ENCODE measurements around the gene ERC1.

The ERC1 gene

DNA sequence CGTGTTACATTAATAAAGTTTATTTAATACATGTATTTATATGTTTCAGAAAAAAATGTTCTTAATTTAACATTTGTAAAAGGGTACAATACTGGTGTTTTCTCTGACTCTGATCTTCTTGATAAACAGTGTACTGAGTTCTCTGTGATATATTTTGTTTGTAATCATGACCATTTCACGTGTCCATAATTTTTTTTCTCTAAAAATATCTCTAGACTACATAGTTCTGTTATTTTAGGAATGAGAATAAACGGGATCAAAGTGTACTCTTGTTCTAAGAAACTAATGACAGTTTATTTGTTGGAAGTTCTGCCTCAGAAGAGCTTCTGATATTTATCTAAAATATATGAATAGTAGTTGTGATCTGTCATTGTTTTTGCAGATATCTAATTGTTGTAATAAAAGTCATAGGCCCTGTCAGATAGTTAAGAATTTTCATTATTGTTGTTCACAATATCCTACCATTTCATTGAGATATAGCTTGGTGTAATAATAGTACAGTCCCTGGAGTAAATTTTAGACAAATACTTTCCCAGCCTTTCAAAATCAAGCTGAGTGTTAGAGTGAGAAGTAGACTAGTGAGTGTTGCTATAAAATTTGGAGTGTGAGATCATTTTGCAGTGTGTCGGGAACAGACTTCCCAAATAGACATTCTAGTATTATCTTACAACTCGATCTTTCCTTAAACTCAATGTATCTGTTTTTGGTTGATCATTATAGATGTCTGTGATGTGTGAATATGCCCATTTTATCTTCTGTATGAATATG, 86.2 kb downstream of the ERC1 start:
- no peak overlapping the region for H3K27ac ChIP-seq (replicated peaks)
- no peaks in the 10 kb centered on the region for H3K27me3 ChIP-seq (ENCODE audit: insufficient read depth, poor library complexity, severe bottlenecking)
- no peak overlapping the region for H3K4me3 ChIP-seq (replicated peaks; ENCODE audit: insufficient read depth, low read length)
- TF ChIP-seq POLR2AphosphoS5 (IDR thresholded peaks at IDR 0.05; ENCODE audit: low read depth) (no peak), SPI1 (IDR thresholded peaks at IDR 0.05; ENCODE audit: borderline replicate concordance, low read depth) (no peak)
- TF ChIP-seq, protein P1, sequence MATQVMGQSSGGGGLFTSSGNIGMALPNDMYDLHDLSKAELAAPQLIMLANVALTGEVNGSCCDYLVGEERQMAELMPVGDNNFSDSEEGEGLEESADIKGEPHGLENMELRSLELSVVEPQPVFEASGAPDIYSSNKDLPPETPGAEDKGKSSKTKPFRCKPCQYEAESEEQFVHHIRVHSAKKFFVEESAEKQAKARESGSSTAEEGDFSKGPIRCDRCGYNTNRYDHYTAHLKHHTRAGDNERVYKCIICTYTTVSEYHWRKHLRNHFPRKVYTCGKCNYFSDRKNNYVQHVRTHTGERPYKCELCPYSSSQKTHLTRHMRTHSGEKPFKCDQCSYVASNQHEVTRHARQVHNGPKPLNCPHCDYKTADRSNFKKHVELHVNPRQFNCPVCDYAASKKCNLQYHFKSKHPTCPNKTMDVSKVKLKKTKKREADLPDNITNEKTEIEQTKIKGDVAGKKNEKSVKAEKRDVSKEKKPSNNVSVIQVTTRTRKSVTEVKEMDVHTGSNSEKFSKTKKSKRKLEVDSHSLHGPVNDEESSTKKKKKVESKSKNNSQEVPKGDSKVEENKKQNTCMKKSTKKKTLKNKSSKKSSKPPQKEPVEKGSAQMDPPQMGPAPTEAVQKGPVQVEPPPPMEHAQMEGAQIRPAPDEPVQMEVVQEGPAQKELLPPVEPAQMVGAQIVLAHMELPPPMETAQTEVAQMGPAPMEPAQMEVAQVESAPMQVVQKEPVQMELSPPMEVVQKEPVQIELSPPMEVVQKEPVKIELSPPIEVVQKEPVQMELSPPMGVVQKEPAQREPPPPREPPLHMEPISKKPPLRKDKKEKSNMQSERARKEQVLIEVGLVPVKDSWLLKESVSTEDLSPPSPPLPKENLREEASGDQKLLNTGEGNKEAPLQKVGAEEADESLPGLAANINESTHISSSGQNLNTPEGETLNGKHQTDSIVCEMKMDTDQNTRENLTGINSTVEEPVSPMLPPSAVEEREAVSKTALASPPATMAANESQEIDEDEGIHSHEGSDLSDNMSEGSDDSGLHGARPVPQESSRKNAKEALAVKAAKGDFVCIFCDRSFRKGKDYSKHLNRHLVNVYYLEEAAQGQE (IDR thresholded peaks at IDR 0.05; ENCODE audit: insufficient replicate concordance, low read depth) = no peak
- DNase-seq (ENCODE audit: low read depth in 1 of 2, low spot score in 1 of 2) = no peak

DNA sequence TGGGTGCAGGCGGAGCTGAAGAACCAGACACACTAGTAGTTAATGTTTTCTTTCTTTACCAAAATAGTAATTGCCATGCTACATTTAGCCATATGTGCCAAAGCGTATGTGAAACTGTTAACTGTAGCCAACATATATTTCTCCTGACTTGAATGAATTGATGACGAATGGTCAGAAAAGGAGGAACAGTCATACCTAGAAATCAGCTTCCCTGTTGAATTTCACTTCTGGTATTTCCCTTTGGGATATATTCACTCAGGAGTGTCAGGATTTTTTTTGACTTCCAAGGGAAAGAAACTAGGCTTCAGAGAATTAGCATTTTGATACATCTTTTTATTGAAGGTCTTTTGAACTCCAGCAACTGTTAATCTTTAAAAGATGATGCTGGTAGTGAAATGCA, 87.0 kb downstream of the ERC1 start:
- TF ChIP-seq, protein P2, sequence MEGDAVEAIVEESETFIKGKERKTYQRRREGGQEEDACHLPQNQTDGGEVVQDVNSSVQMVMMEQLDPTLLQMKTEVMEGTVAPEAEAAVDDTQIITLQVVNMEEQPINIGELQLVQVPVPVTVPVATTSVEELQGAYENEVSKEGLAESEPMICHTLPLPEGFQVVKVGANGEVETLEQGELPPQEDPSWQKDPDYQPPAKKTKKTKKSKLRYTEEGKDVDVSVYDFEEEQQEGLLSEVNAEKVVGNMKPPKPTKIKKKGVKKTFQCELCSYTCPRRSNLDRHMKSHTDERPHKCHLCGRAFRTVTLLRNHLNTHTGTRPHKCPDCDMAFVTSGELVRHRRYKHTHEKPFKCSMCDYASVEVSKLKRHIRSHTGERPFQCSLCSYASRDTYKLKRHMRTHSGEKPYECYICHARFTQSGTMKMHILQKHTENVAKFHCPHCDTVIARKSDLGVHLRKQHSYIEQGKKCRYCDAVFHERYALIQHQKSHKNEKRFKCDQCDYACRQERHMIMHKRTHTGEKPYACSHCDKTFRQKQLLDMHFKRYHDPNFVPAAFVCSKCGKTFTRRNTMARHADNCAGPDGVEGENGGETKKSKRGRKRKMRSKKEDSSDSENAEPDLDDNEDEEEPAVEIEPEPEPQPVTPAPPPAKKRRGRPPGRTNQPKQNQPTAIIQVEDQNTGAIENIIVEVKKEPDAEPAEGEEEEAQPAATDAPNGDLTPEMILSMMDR (IDR thresholded peaks at IDR 0.05; ENCODE audit: insufficient read depth, low read length) = no peak
- TF ChIP-seq, protein P1 (IDR thresholded peaks at IDR 0.05; ENCODE audit: insufficient replicate concordance, low read depth) = no peak
- TF ChIP-seq GABPA (IDR thresholded peaks at IDR 0.05; ENCODE audit: low read depth) (no peak), SPI1 (IDR thresholded peaks at IDR 0.05; ENCODE audit: borderline replicate concordance, low read depth) (no peak), POLR2AphosphoS5 (IDR thresholded peaks at IDR 0.05; ENCODE audit: low read depth) (no peak)
- Histone ChIP-seq H3K27ac (replicated peaks) (no peak overlapping the region), H3K27me3 (ENCODE audit: insufficient read depth, poor library complexity, severe bottlenecking) (no peaks in the 10 kb centered on the region), H3K4me3 (replicated peaks; ENCODE audit: insufficient read depth, low read length) (no peak overlapping the region)
- no peak for DNase-seq (ENCODE audit: low read depth in 1 of 2, low spot score in 1 of 2)

DNA sequence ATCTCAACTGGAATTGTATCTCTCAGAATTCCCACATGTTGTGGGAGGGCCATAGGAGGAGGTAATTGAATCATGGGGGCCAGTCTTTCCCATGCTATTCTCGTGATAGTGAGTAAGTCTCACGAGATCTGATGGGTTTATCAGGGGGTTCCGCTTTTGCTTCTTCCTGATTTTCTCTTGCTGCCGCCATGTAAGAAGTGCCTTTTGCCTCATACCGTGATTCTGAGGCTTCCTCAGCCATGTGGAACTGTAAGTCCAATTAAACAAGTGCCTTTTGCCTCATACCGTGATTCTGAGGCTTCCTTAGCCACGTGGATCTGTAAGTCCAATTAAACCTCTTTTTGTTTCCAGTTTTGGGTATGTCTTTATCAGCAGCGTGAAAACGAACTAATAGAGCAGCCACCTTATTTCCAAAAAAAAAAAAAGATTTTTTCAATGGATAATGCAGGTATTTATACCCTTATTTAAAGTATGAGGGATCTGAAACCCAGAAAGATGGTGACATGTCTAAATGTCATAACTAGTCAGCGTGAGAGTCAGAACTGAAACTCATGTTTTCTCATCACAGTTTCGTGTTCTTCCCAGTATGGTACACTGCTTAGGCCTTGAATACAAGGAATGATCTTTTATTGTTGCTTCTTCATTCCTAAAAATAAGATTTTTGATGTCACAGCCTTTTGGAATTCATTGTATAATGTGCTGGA, 89.6 kb downstream of the ERC1 start:
- TF ChIP-seq, protein P2 (IDR thresholded peaks at IDR 0.05; ENCODE audit: insufficient read depth, low read length) = no peak
- TF ChIP-seq SPI1 (IDR thresholded peaks at IDR 0.05; ENCODE audit: borderline replicate concordance, low read depth) = no peak
- TF ChIP-seq, protein P1 (IDR thresholded peaks at IDR 0.05; ENCODE audit: insufficient replicate concordance, low read depth) = no peak
- Histone ChIP-seq H3K27me3 (ENCODE audit: insufficient read depth, poor library complexity, severe bottlenecking) (no peaks in the 10 kb centered on the region), H3K4me3 (replicated peaks; ENCODE audit: insufficient read depth, low read length) (no peak overlapping the region), H3K27ac (replicated peaks) (no peak overlapping the region)
- DNase-seq (ENCODE audit: low read depth in 1 of 2, low spot score in 1 of 2) = no peak
